ENCODE data around the gene IFNL2. TPM values are rescaled to one million over a fixed set of nuclear protein-coding genes. Genes with fewer than 3 reads are reported as not detected.
"Not testable (repeated sequence)": the region's sequence is repeated elsewhere in the genome, so short reads cannot be mapped to it uniquely, and the experiment has no call there.

IFNL2 gene
- total RNA-seq, 1 experiment from 2014 or later: not detected

DNA sequence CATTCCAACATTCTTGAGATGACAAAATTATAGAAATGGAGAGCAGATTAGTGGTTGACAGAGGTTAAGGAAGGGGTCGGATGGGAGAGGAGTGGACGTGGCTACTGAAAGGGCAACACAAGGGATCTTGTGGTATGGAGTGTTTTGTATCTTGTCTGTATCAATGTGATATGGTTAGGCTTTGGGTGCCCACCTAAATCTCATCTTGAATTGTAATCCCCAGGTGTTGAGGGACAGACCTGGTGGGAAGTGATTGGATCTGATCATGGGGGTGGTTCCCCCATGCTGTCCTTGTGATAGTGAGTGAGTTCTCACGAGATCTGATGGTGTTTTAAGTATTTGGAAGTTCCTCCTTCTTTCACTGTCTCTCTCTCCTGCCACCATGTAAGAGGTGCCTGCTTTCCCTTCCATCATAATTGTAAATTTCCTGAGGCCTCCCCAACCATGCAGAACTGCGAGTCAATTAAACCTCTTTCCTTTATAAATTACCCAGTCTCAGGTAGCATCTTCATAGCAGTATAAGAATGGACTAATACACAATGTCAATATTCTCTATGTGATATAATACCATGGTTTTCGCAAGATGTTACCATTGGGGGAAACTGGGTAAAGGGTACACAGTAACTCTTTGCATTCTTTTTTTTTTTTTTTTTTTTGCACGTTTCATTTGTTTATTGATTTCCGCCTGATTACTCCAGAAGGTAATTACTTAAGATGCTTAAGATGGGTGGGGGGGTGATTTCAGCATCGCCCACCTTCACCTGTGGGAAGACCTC, 14.6 kb upstream of the IFNL2 start:
- no peak for DNase-seq (ENCODE audit: low read depth)

DNA sequence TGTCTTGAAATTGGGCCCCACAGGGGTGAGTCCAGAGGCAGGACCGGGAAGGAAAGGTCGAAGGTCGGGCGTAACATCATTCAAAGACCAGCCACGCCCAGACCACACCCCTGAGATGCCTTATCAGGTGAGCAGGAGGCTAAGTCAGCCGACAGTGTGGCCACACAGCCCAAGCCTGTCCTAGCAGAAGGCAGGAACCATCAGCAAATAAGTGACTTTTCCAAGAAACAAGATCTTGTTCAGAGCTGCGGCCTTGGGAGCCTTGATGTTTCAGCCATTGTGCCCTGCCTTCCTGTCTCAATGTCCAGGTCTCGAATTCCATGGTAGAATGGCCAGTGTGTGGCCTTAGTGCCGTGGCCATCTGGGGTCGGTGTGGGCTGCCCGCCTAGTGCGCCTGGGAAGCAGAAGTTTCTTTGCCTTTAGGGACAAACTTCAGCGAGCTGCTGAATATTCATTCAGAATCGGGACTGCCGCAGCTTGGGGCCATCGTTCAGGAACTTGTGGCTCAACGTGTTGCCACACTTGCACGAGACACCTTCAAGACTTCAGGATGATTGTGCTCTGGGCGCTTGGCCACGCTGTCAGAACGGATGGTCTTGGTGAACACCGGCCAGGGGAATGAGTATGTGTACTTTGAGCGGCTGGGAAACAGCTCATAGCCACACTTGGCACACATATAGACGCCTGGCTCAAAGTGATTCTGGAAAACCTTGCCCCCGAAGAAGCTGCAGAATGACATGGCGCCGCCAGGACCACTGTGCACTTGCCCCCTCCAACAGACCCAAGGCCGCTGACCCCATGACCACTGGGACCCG, 13.5 kb upstream of the IFNL2 start:
- no peak for DNase-seq (ENCODE audit: low read depth)

DNA sequence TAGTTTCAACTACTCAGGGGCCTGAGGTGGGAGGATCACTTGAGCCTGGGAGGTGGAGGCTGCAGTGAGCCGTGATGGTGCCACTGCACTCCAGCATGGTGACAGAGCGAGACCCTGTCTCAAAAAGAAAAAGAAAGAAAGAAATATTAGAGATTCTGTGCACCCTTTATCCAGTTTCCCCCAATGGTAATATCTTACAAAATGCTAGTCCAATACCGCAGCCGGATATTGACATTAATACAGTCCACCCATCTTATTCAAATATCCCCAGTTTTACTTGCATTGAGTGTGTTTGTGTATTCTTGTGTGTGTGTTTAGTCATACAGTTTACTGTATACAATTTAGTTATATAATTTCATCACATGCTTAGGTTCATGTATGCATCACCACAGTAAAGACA, 11.0 kb upstream of the IFNL2 start:
- no peak for DNase-seq (ENCODE audit: low read depth)

DNA sequence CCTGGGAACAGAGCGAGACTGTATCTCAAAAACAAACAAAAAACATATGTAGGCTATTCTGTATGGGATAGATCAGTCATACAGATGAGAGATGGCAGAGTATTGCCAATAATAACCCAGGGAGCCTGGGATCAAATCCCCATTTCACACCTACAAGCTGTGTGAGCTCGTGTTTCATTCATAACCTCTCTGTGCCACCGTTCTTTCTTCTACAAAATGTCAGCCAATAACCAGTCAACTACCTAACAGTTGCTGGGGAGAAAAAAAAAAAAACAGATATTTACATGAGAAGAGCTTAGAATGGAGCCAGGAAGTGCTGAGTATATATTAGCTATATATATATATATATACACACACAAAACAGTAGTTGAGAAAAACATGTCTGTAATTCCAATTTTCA, 6.5 kb upstream of the IFNL2 start:
- DNase-seq (ENCODE audit: low read depth): no peak

DNA sequence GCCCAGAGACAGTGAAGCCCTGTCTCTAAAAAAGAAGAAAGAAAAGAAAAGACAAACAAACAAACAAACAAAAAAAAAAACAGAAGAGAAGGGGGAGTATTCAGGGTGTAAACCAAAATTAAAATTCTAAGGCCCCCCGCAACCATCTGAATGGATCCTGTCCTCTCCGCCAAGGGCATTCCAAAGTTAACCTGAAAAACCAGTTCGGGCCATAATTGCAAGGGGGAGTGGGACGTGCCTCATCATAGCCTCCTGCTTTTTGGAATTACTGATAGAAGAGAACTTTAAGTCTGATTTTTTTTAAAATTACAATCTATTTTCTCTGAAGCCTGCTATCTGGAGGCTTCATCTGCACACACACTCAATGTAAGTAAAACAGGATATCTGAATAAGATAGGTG, 5.7 kb upstream of the IFNL2 start:
- DNase-seq (ENCODE audit: low read depth): no peak

DNA sequence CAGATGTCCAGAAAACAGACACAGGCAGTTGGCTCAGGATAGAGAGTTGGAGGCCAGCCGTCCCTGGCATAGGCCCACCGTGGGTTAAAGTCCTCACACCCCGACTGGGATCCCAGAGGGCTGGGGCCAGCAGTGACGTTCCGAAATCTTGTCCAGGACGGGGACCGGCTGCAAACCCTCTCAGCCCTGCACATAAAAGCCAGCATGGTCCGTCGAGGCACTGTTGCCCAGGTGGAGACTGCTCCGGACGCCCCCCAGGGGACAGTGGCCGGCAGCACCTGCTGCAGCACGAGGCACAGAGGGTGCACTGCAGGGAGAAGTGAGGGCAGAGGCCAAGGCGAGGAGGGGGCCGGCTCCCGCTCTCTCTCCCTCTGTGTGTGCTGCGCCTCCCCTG, 4.3 kb upstream of the IFNL2 start:
- DNase-seq (ENCODE audit: low read depth): no peak

DNA sequence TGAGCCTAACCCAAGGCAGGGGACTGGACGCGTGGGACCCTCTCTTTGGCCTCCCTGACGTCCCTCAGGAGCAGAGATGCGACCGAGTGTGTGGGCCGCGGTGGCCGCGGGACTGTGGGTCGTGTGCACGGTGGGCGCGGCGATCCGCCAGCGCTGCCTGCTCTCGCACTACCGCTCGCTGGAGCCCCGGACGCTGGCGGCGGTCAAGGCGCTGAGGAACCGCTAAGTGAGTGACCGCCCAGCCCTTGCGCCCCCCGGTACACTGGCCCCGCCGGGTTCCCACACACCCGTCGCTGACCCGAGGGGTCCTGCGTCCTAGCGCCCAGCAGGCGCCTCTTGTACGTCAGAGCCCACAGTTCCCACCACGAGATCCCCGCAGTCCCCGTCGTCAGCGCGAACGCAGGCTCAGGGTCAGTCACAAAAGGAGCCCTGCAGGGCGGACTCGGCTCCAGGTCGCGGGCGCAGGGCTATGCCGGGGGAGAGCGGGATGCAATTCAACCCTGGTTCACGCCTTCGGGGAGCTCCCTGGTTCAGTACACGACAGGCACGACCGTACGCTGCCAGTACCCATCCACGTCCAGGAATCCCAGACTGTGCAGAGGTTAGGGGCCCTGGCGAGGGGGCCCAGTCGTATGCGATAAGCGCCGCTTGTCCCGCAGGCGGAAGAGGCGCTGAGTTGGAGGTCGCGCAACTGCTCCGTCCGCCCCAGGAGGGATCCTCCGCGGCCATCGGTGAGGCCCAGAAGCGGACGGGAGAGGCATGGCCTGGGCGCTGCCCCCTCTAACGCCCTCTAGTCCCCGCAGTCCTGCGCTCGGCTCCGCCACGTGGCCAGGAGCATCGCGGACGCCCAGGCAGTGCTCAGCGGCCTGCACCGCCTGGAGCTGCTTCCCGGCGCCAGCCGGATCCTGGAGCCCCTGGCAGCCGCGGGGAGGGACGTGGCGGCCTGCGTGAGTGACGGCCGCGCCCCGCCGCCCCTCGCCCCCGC, 3.6 kb upstream of the IFNL2 start:
- peak; percentile 32 for DNase-seq (ENCODE audit: low read depth)

DNA sequence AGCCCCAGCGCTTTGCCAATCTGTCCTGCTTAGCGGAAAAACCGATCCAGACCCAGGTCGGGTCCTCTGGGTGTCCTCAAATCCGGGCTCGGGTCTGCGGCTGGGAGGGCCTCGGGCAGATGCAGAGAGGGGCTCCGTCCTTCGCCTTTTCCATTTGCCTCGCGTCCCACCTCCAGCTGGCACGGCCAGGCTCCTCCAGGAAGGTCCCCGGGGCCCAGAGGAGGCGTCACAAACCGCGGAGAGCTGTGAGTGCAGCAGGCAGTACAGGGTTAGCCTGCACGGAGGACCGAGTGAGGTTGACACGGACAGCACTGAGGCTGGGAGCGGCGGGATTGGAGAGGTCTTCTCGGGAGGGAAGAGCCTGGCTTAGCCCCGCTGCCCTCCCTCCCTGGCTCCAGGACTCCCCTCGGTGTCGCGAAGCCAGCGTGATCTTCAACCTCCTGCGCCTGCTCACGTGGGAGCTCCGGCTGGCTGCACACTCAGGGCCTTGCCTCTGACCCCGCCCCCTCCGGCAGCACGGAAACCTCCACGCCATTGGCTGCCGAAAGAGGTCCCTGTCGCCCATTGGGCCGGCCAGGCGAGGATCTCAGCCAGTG, 2.8 kb upstream of the IFNL2 start:
- DNase-seq (ENCODE audit: low read depth): peak; percentile 24

DNA sequence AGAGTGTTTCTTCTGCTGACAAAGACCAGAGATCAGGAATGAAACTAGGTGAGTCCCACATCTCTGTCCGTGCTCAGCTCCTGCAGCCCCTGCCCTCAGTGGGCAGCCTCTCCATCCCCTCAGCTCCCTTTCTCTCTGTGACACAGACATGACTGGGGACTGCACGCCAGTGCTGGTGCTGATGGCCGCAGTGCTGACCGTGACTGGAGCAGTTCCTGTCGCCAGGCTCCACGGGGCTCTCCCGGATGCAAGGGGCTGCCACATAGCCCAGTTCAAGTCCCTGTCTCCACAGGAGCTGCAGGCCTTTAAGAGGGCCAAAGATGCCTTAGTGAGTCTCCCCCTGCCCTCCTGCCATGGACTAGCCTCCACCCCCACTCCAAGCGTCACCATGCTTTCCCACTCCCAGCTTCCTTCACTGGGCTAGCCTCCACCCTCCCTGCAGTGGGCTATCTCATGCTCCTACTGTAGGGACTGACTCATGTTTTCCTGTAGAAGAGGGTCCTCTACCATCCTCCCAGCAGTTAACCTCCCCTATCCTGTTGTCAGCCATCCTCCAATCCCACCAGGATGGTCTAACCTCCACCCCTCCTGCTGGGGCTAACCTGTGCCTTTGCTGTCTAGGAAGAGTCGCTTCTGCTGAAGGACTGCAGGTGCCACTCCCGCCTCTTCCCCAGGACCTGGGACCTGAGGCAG, 481 bp downstream of the IFNL2 start:
- not testable (repeated sequence) for DNase-seq (ENCODE audit: low read depth)

DNA sequence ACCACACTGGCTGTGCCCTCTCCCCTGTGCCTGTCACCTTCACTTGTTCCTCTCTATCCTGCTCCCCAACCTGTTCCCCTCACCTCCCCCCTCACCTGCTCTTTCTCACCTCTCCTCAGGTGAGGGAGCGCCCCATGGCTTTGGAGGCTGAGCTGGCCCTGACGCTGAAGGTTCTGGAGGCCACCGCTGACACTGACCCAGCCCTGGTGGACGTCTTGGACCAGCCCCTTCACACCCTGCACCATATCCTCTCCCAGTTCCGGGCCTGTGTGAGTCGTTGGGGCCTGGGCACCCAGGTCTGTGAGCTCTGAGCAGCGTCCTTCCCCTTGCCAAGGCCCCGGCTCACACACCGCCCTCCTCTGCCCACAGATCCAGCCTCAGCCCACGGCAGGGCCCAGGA, 1.2 kb downstream of the IFNL2 start:
- not testable (repeated sequence) for DNase-seq (ENCODE audit: low read depth)

DNA sequence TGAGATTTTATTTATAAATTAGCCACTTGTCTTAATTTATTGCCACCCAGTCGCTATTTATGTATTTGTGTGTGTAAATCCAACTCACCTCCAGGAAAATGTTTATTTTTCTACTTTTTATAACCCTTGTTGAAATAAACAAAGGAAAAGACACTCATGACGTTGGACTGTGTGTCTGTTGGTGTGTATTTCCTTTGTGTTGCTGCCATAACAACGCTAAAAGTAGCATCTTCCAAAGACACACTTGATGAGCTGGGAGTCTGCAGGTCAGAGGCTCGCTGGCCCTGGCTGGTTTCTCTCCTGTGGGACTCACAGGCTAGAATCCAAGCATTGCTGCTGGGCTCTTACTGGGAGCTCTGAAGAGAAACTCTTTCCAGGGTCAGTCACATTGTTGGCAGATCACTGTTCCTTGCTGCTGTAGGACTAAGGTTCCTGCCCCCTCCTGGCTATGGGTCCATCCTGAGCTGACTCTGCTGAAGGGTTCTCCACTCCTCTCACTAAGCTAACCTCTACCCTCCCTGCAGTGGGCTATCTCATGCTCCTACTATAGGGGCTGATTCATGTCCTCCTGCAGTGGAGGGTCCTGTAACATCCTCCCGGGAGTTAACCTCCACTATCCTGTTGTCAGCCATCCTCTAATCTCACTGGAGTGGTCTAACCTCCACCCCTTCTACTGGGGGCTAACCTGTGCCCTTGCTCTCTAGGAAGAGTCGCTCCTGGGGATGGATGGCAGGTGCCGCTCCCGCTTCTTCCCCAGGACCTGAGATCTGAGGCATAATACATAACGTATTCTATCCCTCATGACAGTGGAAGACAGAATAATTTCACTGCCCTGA, 2.1 kb downstream of the IFNL2 start:
- DNase-seq (ENCODE audit: low read depth): no peak

DNA sequence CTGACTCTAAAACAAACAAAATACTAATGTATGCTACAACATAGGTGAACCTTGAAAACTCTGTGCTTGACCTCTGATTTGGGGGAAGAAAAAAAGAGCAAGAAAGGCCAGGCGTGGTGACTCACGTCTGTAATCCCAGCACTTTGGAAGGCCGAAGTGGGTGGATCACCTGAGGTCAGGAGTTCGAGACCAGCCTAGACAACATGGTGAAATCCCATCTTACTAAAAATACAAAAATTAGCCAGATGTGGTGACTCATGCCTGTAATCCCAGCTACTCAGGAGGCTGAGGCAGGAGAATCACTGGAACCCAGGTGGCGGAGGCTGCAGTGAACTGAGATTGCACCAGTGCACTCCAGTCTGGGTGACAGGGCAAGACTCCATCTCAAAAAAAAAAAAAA, 5.7 kb downstream of the IFNL2 start:
- DNase-seq (ENCODE audit: low read depth): not testable (repeated sequence)

DNA sequence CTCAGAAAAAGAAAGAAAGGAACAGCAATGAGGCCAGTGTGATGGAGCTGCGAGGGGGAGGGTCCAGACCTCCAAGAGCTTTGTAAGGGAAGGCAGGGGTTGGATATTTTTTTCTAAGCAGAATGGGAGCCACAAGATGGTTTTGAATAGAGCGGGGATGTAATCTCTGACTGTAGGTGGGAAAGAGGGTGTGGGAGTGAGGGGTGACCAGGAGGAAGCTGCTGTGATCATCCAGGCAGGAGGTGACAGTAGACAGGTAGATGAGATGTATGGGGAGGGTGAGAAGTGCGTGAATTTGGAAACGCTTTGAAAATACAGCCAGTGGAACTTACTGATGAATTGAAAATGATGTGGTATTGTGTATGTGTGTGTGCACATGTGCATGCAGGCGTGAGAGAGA, 7.4 kb downstream of the IFNL2 start:
- DNase-seq (ENCODE audit: low read depth): no peak

DNA sequence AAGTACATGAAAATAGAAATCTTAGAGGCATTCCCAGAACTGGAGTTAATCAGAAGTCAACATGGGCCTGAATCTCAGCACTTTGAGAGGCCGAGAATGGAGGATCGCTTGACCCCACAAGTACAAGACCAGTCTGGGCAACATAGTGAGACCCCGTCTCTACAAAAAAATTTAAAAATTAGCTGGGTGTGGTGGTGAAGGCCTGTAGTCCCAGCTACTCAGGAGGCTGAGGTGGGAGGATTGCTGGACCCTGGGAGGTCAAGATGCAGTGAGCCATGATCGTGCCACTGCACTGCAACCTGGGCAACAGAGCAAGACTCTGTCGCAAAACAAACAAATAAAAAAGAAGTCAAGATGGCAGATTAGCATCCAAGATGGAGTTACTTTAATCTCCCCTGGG, 8.5 kb downstream of the IFNL2 start:
- DNase-seq (ENCODE audit: low read depth): no peak

DNA sequence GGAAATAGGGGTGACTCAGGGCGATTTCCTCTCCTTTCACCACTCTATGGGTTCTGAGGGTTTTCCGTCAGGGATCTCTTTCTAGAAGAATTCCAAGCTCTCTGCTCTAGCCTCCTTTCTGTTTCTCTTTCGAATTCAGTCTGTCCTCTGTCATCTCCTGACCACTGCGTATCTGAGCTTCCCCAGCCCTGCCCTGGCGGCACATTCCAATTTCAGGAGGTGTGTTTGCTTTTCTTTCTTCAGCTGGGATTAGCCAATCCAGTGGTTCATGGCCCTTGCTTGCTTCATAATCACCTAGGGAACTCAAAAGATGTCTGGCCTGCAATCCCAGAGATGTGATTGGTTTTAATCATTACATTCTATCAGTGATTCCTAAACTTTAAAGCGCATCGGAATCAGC, 9.4 kb downstream of the IFNL2 start:
- DNase-seq (ENCODE audit: low read depth): peak; percentile 65

DNA sequence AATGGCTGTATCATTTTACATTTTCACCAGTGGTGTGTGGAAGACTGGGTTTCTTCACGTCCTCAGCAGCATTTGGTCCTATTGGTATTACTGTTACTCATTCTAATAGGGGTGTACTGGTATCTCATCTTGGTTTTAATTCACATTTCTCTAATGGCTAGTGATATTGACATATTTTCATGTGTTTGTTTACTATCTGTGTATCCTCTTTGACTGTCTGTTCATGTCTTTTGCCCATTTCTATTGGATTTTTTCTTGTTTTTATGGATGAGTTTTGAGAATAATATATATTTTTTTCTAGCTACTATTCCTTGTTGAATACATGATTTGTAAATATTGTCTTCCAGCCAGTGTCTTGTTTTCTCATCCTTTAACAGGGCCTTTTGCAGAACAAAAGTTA, 13.8 kb downstream of the IFNL2 start:
- DNase-seq (ENCODE audit: low read depth): no peak

DNA sequence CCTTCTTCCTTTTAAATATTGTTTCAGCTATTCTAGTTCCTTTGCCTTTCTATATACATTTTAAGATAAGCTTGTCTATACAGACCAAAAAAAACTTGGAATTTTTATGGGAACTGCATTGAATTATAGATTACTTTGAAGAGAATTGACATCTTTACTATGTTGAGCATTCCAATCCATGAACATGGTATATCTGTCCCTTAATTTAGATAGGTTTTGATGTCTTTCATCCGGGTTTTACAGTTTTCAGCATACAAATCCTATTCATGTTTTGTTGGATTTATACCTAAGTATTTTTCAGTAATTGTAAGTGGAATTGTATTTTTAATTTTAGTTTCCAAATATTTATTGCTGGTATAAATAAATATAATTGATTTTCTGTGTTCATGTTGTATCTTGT, 15.8 kb downstream of the IFNL2 start:
- DNase-seq (ENCODE audit: low read depth): no peak

DNA sequence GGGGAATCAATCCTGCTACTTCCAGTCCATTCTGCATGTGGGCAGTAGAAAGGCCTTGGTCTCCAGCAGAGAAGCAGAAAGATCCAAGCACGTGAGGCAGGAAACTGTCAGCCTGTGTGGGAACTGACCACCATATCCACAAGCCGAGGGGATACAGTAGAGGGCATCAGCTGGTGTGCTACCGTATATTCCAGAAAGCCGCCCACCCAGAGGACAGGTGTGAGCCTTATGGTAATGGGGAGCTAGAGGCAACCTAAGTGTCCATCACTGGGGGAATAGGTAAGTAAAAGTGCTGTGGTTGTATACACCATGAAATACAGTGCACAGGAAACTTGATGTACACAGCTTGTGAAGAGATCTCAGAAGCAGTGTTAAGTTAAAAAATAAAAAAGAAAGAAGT, 25.2 kb downstream of the IFNL2 start:
- DNase-seq (ENCODE audit: low read depth): no peak

DNA sequence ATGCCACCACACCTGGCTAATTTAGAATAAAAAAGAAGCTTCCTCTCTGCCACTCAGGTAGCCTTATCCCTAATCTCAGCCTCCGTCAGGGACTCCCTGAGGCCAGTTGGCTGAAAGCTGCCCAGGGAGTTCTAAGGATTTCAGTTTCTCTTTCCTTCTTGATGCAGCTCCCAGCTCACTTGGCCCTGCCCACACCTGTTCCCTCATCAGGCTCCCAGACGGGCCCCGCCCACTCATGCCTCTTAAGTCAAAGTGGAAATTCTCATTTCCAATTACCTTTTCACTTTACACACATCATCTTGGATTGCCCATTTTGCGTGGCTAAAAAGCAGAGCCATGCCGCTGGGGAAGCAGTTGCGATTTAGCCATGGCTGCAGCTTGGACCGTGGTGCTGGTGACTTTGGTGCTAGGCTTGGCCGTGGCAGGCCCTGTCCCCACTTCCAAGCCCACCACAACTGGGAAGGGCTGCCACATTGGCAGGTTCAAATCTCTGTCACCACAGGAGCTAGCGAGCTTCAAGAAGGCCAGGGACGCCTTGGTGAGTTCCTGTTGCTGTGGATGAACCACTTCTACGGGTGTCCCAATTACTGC, 28.0 kb downstream of the IFNL2 start, which contains the start of gene IFNL1:
Gene IFNL1 (plus strand): TSS at position 353 of the 591 bp plus-strand sequence. CDS start 15 bp downstream, at position 368.
- peak; percentile 36 for DNase-seq (ENCODE audit: low read depth)

DNA sequence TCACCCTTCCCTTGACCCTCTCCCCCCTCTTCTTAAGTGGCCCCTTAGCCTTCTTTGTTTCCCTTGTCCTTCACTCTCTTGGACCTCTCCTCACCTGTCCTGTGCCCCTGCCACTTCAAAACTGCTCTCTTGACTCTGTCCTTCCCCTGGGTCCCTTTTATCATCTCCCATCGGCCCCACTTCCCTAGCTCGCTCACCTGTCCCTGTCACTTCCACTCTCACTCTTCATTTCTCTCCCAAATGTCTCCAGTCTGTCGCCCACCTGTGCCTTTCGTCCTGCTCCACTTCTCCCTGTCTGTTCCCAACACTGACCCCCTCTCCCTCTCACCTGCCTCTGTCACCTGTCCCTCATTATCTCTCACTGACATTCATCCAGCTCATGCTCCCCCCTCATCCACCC, 28.7 kb downstream of the IFNL2 start:
- DNase-seq (ENCODE audit: low read depth): no peak

Data from Daoy (cell line).